Stomach (tissue), 4 donors: ENCODE results near the gene POLA1.

ENCODE experiments used
- CTCF ChIP-seq, 7 experiments: fragments of 450-650 bp in 4 of 7; fragments of 200-600 bp in 3 of 7; sonication (generic) in 3 of 7; IDR thresholded peaks; one replicate each; pipeline ENCODE4 v1.5.1; 2016 to 2019; ENCODE audit warnings: antibody characterized with exemption in 7 of 7, control low read depth in 2 of 7, mild to moderate bottlenecking in 1 of 7
- POLR2A ChIP-seq, 4 donors: fragments of 450-650 bp; IDR thresholded peaks; one replicate each; pipeline ENCODE4 v1.6.1; 2016; ENCODE audit warnings: antibody characterized with exemption in 4 of 4, control low read depth in 2 of 4, mild to moderate bottlenecking in 1 of 4, moderate library complexity in 1 of 4
- POLR2AphosphoS5 ChIP-seq, 3 donors: sonication (generic); formaldehyde crosslinking; IDR thresholded peaks; one replicate each; pipeline ENCODE4 v1.6.1; 2016; ENCODE audit warnings: antibody characterized with exemption in 3 of 3

DNA sequence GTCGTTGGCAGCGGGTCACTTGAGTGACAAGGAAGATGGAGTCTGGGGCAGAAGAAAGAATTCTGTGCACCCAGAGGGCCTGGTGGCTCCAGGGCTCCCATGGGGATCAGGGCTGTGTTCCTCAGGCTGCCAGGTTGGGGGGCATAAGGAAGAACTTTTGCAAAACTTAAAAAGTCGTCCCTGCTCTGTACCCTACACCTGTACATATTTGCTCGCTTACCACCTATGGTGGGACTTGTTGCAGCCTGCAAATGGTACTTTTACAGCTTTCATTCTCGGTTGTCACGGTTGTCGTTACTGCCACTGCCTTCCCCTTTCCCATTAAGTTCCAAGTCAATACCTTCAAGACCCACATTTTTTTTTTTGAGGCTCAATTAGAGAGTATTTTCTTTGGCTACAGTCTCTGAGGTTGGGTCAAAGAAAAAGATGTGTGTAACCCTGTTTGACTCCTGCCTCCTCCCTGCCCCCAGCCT is 312.9 kb downstream of the POLA1 start:
- no peak for TF ChIP-seq CTCF (IDR thresholded peaks at IDR 0.05)
- TF ChIP-seq POLR2AphosphoS5 (IDR thresholded peaks at IDR 0.05) = no peak
- TF ChIP-seq POLR2A (IDR thresholded peaks at IDR 0.05) = no peak
